Measurements from ENCODE around the gene CHAT.

Gene CHAT

DNA sequence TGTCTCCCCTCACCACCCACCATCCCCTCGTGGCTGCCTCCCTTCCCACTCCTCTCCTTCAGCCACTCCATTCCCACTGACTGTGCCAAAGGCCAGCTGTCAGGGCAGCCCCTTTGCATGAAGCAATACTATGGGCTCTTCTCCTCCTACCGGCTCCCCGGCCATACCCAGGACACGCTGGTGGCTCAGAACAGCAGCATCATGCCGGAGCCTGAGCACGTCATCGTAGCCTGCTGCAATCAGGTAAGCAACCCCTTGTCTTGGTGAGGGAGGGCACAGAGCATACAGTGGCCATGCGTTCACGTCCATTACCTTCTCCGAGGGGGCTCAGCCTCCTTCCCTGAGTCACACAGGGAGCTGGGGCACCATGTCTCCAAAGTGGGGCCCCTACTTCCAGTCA lies 11.6 kb downstream of the CHAT start:
- TF ChIP-seq, protein P1, sequence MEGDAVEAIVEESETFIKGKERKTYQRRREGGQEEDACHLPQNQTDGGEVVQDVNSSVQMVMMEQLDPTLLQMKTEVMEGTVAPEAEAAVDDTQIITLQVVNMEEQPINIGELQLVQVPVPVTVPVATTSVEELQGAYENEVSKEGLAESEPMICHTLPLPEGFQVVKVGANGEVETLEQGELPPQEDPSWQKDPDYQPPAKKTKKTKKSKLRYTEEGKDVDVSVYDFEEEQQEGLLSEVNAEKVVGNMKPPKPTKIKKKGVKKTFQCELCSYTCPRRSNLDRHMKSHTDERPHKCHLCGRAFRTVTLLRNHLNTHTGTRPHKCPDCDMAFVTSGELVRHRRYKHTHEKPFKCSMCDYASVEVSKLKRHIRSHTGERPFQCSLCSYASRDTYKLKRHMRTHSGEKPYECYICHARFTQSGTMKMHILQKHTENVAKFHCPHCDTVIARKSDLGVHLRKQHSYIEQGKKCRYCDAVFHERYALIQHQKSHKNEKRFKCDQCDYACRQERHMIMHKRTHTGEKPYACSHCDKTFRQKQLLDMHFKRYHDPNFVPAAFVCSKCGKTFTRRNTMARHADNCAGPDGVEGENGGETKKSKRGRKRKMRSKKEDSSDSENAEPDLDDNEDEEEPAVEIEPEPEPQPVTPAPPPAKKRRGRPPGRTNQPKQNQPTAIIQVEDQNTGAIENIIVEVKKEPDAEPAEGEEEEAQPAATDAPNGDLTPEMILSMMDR (conservative IDR thresholded peaks at IDR 0.05) = no peak
- no peak overlapping the region for H3K27ac ChIP-seq

DNA sequence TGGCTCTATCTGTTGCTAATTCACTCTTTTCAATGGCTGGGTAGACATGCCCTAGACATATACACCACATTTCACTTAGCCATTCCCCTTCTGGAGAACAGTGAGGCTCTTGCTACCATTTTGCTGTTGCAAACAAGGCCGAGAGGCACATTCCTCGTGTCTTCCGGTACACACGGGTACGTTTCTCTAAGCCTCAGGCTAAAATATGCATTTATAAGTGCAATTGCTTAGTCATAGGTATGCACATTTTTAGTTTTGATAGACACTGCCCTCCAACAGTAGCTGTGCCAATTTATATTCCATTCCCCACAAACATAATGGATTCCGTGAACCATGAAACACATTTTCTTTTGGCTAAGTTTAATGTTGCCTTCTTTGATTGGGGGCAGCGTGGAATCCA lies 13.2 kb downstream of the CHAT start:
- TF ChIP-seq, protein P1 (conservative IDR thresholded peaks at IDR 0.05) = no peak
- H3K27ac ChIP-seq = no peak overlapping the region

DNA sequence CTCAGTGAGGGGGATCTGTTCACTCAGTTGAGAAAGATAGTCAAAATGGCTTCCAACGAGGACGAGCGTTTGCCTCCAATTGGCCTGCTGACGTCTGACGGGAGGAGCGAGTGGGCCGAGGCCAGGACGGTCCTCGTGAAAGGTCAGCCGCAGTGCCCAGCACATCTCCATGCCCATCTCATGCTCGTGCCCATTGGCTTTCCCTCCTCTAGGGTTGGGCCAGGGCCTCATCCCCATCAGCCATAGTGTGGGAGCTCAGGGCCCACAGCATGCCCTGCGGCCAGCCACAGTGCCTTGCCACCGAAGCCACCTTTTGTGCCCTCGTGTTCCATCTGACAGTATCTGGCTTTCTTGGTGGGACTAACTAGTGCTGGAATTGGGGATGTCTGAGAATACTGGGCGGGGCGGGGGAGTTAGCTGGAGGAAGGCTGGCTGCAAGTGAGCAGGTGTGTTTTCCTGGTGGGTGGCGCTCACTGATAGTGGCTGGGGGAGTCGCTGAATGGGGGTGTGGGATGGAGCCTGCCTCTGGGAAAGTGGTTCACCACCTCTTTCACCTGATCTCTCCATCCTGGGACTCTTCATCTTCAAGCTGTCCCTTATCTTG lies 13.9 kb downstream of the CHAT start:
- TF ChIP-seq, protein P1 (conservative IDR thresholded peaks at IDR 0.05) = no peak
- H3K27ac ChIP-seq = no peak overlapping the region

DNA sequence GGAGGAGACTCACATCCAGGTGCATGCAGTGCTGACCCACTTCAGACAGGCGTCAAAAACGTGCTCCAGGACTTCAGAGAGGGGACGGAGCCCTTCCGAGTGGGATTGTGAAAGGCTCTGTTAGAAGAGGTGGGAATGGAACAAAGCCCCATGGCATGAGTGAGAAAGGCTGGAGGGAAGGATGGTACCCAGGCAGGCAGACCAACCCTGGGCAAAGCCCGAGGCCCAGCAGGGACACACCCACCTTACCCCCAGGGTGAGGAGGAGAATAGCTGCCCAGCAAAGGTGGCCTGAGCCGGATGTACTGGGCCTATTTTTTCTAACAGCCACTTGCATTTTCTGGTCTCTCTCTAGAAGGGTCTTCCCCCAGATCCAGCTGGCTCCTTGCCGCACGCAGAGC lies 14.8 kb downstream of the CHAT start:
- no peak overlapping the region for H3K27ac ChIP-seq
- TF ChIP-seq, protein P1 (conservative IDR thresholded peaks at IDR 0.05) = no peak

DNA sequence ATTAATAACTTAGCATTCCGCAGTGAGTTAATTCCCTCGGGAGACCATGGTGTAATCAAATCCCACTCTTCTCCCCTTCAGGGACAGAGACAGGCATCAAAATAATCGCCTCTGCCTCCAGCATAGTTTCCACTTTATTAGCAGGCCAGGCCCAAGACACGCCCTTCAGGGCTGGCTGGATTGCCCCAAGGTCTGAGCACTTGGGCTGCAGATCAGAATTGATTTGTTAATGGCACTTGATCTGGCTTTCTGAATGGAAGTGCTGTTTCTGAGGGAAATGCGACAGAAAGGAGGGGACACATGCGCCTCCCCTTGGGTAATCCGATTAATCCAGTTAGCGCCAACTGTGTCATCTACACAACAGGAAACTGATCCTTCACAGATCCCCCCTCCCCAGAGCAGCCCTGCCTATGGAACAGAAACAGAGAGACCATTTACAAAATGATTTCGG lies 15.6 kb downstream of the CHAT start:
- no peak overlapping the region for H3K27ac ChIP-seq
- TF ChIP-seq, protein P1 (conservative IDR thresholded peaks at IDR 0.05) = no peak

DNA sequence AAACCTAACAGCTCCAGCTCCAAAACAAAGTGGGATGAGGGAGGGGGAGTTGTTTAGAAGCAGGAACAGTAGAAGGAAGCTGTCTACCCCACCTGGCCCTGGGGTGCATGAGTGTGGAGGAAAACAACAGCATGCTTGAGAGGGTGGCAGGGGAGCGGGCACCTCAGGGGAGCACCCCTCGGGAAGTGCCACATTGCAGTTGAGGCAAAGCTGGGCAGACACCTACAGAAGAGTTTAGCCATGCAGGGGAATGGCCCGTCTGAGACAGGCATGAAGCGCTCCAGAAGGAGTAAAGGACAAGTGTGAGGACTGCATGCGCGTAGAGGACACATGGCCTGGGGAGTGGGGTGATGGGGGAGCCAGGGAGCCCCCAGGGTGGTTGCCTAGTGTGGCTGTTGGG lies 18.1 kb downstream of the CHAT start:
- TF ChIP-seq, protein P1 (conservative IDR thresholded peaks at IDR 0.05) = no peak

DNA sequence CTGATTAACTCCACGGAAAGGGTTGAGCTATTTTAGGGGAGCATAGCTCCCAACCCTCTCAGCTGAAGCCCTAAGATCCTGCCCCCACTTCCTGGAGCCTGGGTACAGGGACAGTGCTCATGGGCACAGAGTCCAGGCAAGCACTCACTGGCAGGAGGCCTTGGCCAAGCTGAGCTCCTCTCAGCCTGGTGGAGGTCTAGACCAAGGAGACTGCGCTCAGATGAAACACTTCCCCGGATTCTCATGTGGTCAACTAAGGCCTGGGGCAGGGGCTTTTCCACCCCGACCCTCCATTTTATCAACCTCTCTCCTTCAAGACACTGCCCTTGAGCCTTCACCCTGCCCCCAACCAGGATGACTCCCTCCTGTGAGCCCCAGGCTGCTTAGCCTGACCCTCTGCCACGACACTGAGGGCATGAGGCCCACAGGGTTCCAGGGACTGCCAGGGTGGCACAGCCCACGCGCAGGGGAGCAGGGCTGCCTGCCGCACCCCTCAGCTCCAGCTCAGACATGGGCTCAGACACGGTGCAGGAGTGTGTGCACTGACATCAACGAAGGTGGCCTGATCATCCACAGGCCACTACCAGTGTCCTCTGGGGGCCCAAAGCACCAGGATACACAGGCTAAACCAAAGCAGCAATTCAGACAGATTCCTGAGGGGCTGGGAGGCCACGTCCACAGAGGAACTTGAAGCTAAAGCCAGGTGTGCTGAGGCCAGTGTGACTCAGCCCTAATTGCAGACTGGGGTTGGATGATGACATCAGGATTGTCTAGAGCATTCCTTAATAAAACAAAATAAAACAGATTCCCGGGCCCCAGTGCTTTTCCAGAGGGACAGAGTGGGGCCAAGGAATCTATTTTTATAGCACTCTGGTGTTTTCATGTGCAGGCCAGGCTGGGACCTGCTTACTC lies 18.8 kb downstream of the CHAT start:
- no peak overlapping the region for H3K27ac ChIP-seq
- TF ChIP-seq, protein P1 (conservative IDR thresholded peaks at IDR 0.05) = no peak

More for the DNA sequence above, 18.1 kb downstream of the CHAT start:
- no peak overlapping the region for H3K27ac ChIP-seq

Measured in VCaP (cell line).